CD4-positive, alpha-beta memory T cell (primary cell): Measurements from ENCODE around the gene PPP2R2B. TPM values are rescaled to one million over a fixed set of nuclear protein-coding genes. Genes with fewer than 3 reads are reported as not detected.

Source experiments
- CTCF ChIA-PET: fragments of 350-600 bp; sonication (Branson Sonifier 250); formaldehyde crosslinking; loops from one replicate; lab custom pipeline; 2021; ENCODE audit warnings: inconsistent platforms; ENCODE audit not compliant: partially characterized antibody; lab: Charles Lee
- POLR2A ChIA-PET: fragments of 350-600 bp; sonication (Branson Sonifier 250); formaldehyde crosslinking; loops from one replicate; lab custom pipeline; 2021; ENCODE audit not compliant: partially characterized antibody; lab: Charles Lee
- DNase-seq, 5 donors: peaks; one replicate each; pipeline versions ENCODE4 v3.0.0 to v3.0.0-alpha.2; 2020 to 2022; ENCODE audit warnings: mixed read lengths in 1 of 5
- H3K27ac ChIP-seq: one replicate; pipeline ENCODE4 v1.7.0; 2013; ENCODE audit warnings: low read depth, low read length
- H3K27me3 ChIP-seq: 2 replicates; pipeline ENCODE4 v1.7.0; 2013; ENCODE audit warnings: mild to moderate bottlenecking, low read length, moderate library complexity; ENCODE audit not compliant: insufficient read depth
- H3K36me3 ChIP-seq: 2 replicates; pipeline ENCODE4 v1.7.0; 2013; ENCODE audit warnings: mild to moderate bottlenecking, low read length, moderate library complexity; ENCODE audit not compliant: insufficient read depth
- H3K4me1 ChIP-seq: 2 replicates; pipeline ENCODE4 v1.7.0; 2013; ENCODE audit warnings: mild to moderate bottlenecking, low read length, moderate library complexity; ENCODE audit not compliant: insufficient read depth
- H3K4me3 ChIP-seq, 2 donors: one replicate each; pipeline ENCODE4 v1.7.0; 2013; ENCODE audit warnings: low read length in 2 of 2, mild to moderate bottlenecking in 1 of 2
- H3K9me3 ChIP-seq, 2 donors: one replicate each; pipeline ENCODE4 v1.7.0; 2013; ENCODE audit warnings: low read length in 2 of 2, control low read depth in 1 of 2; ENCODE audit not compliant: control insufficient read depth in 1 of 2
- H3K27ac Mint-ChIP-seq, 7 donors: one replicate each; pipeline ENCODE4 v1.8.0; 2020 to 2021; ENCODE audit warnings: mixed read lengths in 7 of 7, mild to moderate bottlenecking in 6 of 7, inconsistent platforms in 3 of 7, moderate library complexity in 3 of 7
- H3K27me3 Mint-ChIP-seq, 2 donors: one replicate each; pipeline ENCODE4 v1.8.0; 2020 to 2021; ENCODE audit warnings: mixed read lengths in 2 of 2
- H3K36me3 Mint-ChIP-seq, 2 donors: one replicate each; pipeline ENCODE4 v1.8.0; 2020 to 2021; ENCODE audit warnings: mixed read lengths in 2 of 2, inconsistent platforms in 1 of 2, mild to moderate bottlenecking in 1 of 2
- H3K4me1 Mint-ChIP-seq, 4 donors: one replicate each; pipeline ENCODE4 v1.8.0; 2020 to 2021; ENCODE audit warnings: mixed read lengths in 4 of 4, mild to moderate bottlenecking in 1 of 4
- H3K4me3 Mint-ChIP-seq, 8 donors: one replicate each; pipeline ENCODE4 v1.8.0; 2020 to 2021; ENCODE audit warnings: mixed read lengths in 8 of 8, mild to moderate bottlenecking in 7 of 8, moderate library complexity in 6 of 8, inconsistent platforms in 3 of 8
- H3K9me3 Mint-ChIP-seq, 8 donors: one replicate each; pipeline ENCODE4 v1.8.0; 2020 to 2021; ENCODE audit warnings: mixed read lengths in 8 of 8, mild to moderate bottlenecking in 5 of 8, inconsistent platforms in 3 of 8, moderate library complexity in 1 of 8
- intact Hi-C: fragments of 100-400 bp; cut with micrococcal nuclease; formaldehyde crosslinking; loops from one replicate; pipeline ENCODE4 v1.15.1; 2023
- polyA plus RNA-seq, 2 donors: library from polyadenylated mRNA; unstranded; fragments of 300-500 nt; fragmentation: Illumina TruSeq; gene quantifications; one replicate each; pipeline ENCODE4 v1.2.3, GENCODE V29; 2021
- total RNA-seq, 2 experiments: library from RNA; stranded (reverse); gene quantifications; one replicate each; pipeline ENCODE4 v1.2.3, GENCODE V29; 2021

The PPP2R2B gene
- total and polyA plus RNA-seq, 4 experiments from 2014 or later, result 3.1 to 13.0 (median 6.7) TPM

DNA sequence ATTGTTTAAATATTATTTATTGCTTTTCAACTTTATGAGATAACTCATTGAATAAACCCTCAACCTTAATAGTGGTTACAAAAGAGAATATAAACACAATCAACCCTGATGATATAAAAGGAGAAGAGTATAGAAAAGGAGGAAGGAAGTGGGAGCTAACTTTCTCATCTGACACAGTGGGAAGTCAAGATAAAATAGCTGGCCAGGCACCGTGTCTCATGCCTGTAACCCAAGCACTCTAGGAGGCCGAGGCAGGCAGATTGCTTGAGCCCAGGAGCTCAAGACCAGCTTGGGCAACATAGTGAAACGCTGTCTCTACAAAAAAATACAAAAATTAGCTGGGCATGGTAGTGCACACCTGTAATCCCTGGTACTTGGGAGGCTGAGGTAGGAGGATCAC, 93.5 kb downstream of the PPP2R2B start:
- CTCF ChIA-PET, result interaction anchor here (1.4 kb wide), 2 partner anchors 9 to 13 kb away, joined by 3 to 4 read pairs; no protein-coding TSS in a partner anchor
- H3K9me3 ChIP-seq, result no peaks in the 10 kb centered on the region
- POLR2A ChIA-PET, result no interaction called here
- no peak overlapping the region for H3K27ac ChIP-seq
- no peaks in the 10 kb centered on the region for H3K36me3 ChIP-seq
- no peak for DNase-seq
- intact Hi-C loops, result no loop called here
- H3K4me1 ChIP-seq, result no peaks in the 10 kb centered on the region
- Mint-ChIP-seq H3K36me3 (no peaks in the 10 kb centered on the region), H3K27me3 (no peaks in the 10 kb centered on the region), H3K9me3 (peaks cover 0 to 4% (median 0%) of the 10 kb centered on the region in 8 donors), H3K4me1 (peaks cover 4 to 13% (median 5%) of the 10 kb centered on the region in 4 donors), H3K4me3 (no peak overlapping the region), H3K27ac (no peak overlapping the region)
- H3K4me3 ChIP-seq, result no peak overlapping the region
- H3K27me3 ChIP-seq, result no peaks in the 10 kb centered on the region

DNA sequence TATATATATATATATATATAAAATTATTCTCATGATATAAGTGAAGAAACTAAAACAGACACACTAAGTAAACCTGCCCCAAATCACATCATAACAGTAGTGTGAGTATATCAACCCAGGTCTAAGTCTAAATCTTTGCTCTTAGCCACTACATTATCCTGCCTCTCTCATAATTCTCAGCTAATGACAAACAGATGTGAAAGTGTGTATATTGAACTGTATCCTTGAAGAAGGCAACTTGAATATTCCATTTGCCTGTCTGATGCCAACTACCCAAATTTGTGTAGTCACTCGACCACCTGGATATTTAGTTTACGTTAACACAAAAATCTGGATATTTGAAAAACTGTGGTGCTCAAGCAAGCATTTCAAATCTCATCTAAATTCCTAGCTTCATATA, 97.4 kb downstream of the PPP2R2B start:
- H3K9me3 Mint-ChIP-seq, result peaks cover 0 to 4% (median 0%) of the 10 kb centered on the region in 8 donors
- no peaks in the 10 kb centered on the region for H3K27me3 Mint-ChIP-seq
- H3K4me3 ChIP-seq, result no peak overlapping the region
- H3K4me1 ChIP-seq, result no peaks in the 10 kb centered on the region
- H3K27ac Mint-ChIP-seq, result no peak overlapping the region
- peaks cover 0 to 7% (median 1%) of the 10 kb centered on the region in 4 donors for H3K4me1 Mint-ChIP-seq
- ChIA-PET POLR2A (no interaction called here), CTCF (no interaction called here)
- H3K4me3 Mint-ChIP-seq, result no peak overlapping the region
- no peak overlapping the region for H3K27ac ChIP-seq
- H3K9me3 ChIP-seq, result no peaks in the 10 kb centered on the region
- H3K36me3 Mint-ChIP-seq, result no peaks in the 10 kb centered on the region
- intact Hi-C loops, result no loop called here
- H3K27me3 ChIP-seq, result no peaks in the 10 kb centered on the region
- DNase-seq, result no peak
- H3K36me3 ChIP-seq, result no peaks in the 10 kb centered on the region

DNA sequence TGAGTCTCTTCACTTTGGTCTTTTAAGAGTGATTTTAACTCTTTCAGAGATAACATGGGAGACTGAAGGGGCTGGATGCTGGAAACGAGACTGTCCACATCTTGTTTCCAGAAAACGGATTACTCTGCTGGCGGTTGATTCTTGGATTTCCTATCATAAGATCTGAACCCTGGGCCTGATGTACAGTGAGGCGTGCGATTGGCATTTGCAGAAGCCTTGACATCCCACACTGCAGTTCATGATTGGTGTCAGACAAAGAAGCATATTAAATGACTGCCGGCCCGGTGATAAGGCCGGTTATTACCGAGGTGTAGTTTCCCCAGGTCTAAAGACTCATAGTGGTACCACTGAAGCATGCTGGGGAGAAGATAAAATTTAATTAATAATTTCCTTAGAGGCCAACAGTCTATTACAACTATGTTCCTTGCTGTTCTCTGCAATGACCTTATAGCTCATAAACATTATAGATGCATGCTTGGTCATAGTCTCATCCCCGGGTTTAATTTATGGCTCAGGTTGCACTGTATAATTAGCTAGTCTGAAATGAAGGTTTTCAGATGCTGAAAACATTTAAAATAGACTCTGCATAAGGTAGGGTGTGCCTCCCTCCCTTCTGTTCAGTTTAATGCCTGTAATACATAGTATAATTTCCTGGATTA, 99.2 kb downstream of the PPP2R2B start:
- Histone ChIP-seq H3K27ac (no peak overlapping the region), H3K9me3 (no peaks in the 10 kb centered on the region), H3K36me3 (no peaks in the 10 kb centered on the region), H3K4me1 (no peaks in the 10 kb centered on the region), H3K4me3 (no peak overlapping the region), H3K27me3 (no peaks in the 10 kb centered on the region)
- intact Hi-C loops, result no loop called here
- no peak for DNase-seq
- Mint-ChIP-seq H3K27ac (no peak overlapping the region), H3K9me3 (peaks cover 0 to 8% (median 4%) of the 10 kb centered on the region in 8 donors), H3K4me1 (peaks cover 0 to 3% (median 0%) of the 10 kb centered on the region in 4 donors), H3K36me3 (no peaks in the 10 kb centered on the region), H3K27me3 (no peaks in the 10 kb centered on the region), H3K4me3 (no peak overlapping the region)
- CTCF ChIA-PET, result no interaction called here
- POLR2A ChIA-PET, result no interaction called here

DNA sequence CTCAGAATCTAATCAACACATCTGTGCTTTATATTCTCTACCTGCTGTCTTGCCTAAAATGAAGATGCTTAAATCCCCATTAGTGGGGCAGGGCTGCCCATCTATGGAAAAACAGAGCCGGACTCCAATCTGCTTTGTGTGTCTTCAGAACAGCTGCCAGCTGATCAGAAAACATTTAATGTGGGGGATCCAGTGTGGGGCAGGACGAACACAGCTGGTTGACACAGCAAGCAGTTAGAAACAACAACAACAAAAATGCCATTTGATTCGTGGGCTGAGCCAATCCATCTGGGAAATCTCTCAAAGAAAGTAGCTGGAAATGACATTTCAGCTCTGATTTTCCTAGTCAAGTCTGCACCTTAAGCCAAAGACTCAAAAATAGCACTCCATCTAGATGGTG, 99.8 kb downstream of the PPP2R2B start:
- H3K27me3 Mint-ChIP-seq, result no peaks in the 10 kb centered on the region
- Histone ChIP-seq H3K27me3 (no peaks in the 10 kb centered on the region), H3K9me3 (no peaks in the 10 kb centered on the region), H3K4me1 (no peaks in the 10 kb centered on the region), H3K36me3 (no peaks in the 10 kb centered on the region), H3K27ac (no peak overlapping the region), H3K4me3 (no peak overlapping the region)
- H3K27ac Mint-ChIP-seq, result no peak overlapping the region
- CTCF ChIA-PET, result no interaction called here
- H3K9me3 Mint-ChIP-seq, result peaks cover 0 to 8% (median 5%) of the 10 kb centered on the region in 8 donors
- intact Hi-C loops, result no loop called here
- H3K4me3 Mint-ChIP-seq, result no peak overlapping the region
- no peak for DNase-seq
- POLR2A ChIA-PET, result no interaction called here
- peaks cover 0 to 3% (median 0%) of the 10 kb centered on the region in 4 donors for H3K4me1 Mint-ChIP-seq
- no peaks in the 10 kb centered on the region for H3K36me3 Mint-ChIP-seq

DNA sequence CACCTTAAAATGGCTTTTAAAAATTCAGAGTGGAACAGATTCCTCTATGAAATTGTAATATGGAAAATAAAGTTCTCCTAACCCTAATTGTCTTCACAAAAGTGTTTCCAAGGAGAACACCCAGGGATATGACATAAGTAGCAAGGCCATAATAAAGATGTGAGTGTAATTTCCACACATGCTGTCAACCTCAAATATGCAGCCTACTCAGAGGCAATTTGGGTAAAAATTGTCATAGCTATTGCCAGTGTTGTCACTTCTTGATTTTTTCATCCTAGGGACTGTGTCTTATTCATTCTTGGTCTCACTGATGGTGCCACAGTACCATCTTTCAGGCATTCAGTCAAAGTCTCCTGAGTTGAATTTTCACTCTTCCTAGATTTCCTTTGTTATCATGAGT, 100.3 kb downstream of the PPP2R2B start:
- H3K4me1 ChIP-seq, result no peaks in the 10 kb centered on the region
- no peak overlapping the region for H3K27ac ChIP-seq
- peaks cover 0 to 8% (median 5%) of the 10 kb centered on the region in 8 donors for H3K9me3 Mint-ChIP-seq
- H3K27ac Mint-ChIP-seq, result no peak overlapping the region
- no peaks in the 10 kb centered on the region for H3K9me3 ChIP-seq
- H3K4me3 Mint-ChIP-seq, result no peak overlapping the region
- no peaks in the 10 kb centered on the region for H3K36me3 Mint-ChIP-seq
- ChIA-PET CTCF (no interaction called here), POLR2A (no interaction called here)
- H3K4me3 ChIP-seq, result no peak overlapping the region
- no peaks in the 10 kb centered on the region for H3K4me1 Mint-ChIP-seq
- no peak for DNase-seq
- intact Hi-C loops, result no loop called here
- H3K27me3 ChIP-seq, result no peaks in the 10 kb centered on the region
- no peaks in the 10 kb centered on the region for H3K36me3 ChIP-seq
- H3K27me3 Mint-ChIP-seq, result no peaks in the 10 kb centered on the region

DNA sequence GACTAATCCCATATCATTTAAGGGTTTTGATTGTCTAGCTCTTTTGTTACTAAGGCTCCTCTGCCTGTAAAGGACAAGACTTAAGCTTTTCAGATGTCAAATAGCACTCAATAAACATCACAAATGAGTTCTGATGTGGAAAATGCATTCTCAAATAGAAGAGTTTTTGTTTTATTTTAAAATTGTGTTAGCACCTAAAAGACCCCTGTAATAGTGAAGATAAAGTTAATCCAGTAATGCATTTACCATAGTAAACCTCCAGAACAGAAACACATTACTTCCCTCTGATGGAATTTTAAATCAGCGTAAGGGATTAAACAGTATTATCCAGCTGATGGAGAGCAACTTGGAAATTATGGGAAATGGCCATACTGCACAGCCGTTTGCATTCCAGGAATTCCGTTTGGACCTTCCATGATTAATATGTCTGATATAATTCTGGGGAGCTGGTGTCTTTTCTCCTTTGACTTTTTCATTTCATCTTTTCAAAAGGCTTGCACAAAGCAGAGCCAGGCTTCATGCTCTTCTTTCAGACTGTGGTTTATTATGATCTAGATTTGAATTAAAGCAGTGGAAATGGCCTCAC, 105.6 kb downstream of the PPP2R2B start:
- Mint-ChIP-seq H3K36me3 (no peaks in the 10 kb centered on the region), H3K27me3 (no peaks in the 10 kb centered on the region)

DNA sequence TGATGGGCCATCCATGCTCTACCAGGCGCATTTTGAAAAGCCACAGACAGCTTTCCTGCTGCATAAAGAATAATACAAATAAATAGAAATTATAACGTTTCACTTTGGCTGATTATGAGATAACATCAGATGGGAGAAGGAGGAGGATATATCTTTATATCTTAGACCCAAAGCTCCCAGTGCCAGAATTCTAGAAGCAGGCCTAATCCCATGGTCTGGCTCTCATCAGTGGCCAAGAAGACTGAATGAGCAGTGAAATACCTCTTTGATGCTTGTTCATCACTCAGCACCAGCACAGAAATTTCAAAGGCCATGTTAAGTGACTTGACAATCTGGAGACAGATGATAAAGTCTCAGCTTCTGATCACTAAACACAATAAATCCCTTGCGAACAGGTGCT, 107.6 kb downstream of the PPP2R2B start:
- Mint-ChIP-seq H3K36me3 (no peaks in the 10 kb centered on the region), H3K27me3 (no peaks in the 10 kb centered on the region), H3K9me3 (peaks cover 0 to 8% (median 3%) of the 10 kb centered on the region in 8 donors), H3K27ac (no peak overlapping the region), H3K4me3 (no peak overlapping the region), H3K4me1 (peaks cover 0 to 1% (median 0%) of the 10 kb centered on the region in 4 donors)
- DNase-seq, result no peak
- H3K27me3 ChIP-seq, result no peaks in the 10 kb centered on the region
- ChIA-PET CTCF (interaction anchor here (0.8 kb wide), 1 partner anchor 17 kb away, joined by 4 read pairs; no protein-coding TSS in a partner anchor), POLR2A (no interaction called here)
- peaks cover 1% of the 10 kb centered on the region for H3K4me1 ChIP-seq
- H3K36me3 ChIP-seq, result no peaks in the 10 kb centered on the region
- no peak overlapping the region for H3K4me3 ChIP-seq
- intact Hi-C loops, result no loop called here
- no peaks in the 10 kb centered on the region for H3K9me3 ChIP-seq
- H3K27ac ChIP-seq, result no peak overlapping the region

More for the DNA sequence above, 105.6 kb downstream of the PPP2R2B start:
- DNase-seq, result no peak
- no peak overlapping the region for H3K27ac Mint-ChIP-seq
- intact Hi-C loops, result no loop called here
- H3K36me3 ChIP-seq, result no peaks in the 10 kb centered on the region
- H3K4me1 Mint-ChIP-seq, result no peaks in the 10 kb centered on the region
- CTCF ChIA-PET, result no interaction called here
- H3K4me3 ChIP-seq, result no peak overlapping the region
- H3K27ac ChIP-seq, result no peak overlapping the region
- H3K4me1 ChIP-seq, result no peaks in the 10 kb centered on the region
- H3K27me3 ChIP-seq, result no peaks in the 10 kb centered on the region
- H3K9me3 Mint-ChIP-seq, result peaks cover 0 to 8% (median 3%) of the 10 kb centered on the region in 8 donors
- POLR2A ChIA-PET, result no interaction called here
- no peak overlapping the region for H3K4me3 Mint-ChIP-seq
- H3K9me3 ChIP-seq, result no peaks in the 10 kb centered on the region
